NT2/D1 (cell line): ENCODE measurements around the gene USP9Y.

Experiments
- DNase-seq: peaks from one replicate; pipeline ENCODE4 v3.0.0-alpha.2; 2011; ENCODE audit warnings: low read depth, low spot score
- H3K27me3 ChIP-seq: 2 replicates; pipeline ENCODE4 v1.6.0; 2011; ENCODE audit warnings: mild to moderate bottlenecking; ENCODE audit not compliant: insufficient read length, insufficient read depth
- H3K36me3 ChIP-seq: 2 replicates; pipeline ENCODE4 v1.6.1; 2011; ENCODE audit warnings: mild to moderate bottlenecking, low read length, mixed read lengths; ENCODE audit not compliant: insufficient read depth, insufficient read length
- H3K4me1 ChIP-seq: 2 replicates; pipeline ENCODE4 v1.5.1; 2011; ENCODE audit not compliant: insufficient read depth, insufficient read length
- H3K4me3 ChIP-seq: 2 replicates; pipeline ENCODE4 v1.5.1; 2011; ENCODE audit warnings: low read depth; ENCODE audit not compliant: insufficient read length
- H3K9ac ChIP-seq: 2 replicates; pipeline ENCODE4 v1.6.0; 2011; ENCODE audit warnings: low read depth; ENCODE audit not compliant: insufficient read length
- H3K9me3 ChIP-seq: 2 replicates; pipeline ENCODE4 v1.5.1; 2011; ENCODE audit warnings: mild to moderate bottlenecking, low read length; ENCODE audit not compliant: insufficient read depth
- SUZ12 ChIP-seq: IDR thresholded peaks from 2 replicates; pipeline ENCODE4 v1.6.1; 2011; ENCODE audit not compliant: insufficient read length, insufficient read depth; ENCODE audit errors: extremely low read depth
- YY1 ChIP-seq: IDR thresholded peaks from 2 replicates; pipeline ENCODE4 v1.6.1; 2011; ENCODE audit not compliant: insufficient read length, insufficient read depth
- ZNF274 ChIP-seq: IDR thresholded peaks from 2 replicates; pipeline ENCODE4 v1.6.1; 2011; ENCODE audit warnings: mild to moderate bottlenecking, low read depth, low read length

Gene USP9Y

DNA sequence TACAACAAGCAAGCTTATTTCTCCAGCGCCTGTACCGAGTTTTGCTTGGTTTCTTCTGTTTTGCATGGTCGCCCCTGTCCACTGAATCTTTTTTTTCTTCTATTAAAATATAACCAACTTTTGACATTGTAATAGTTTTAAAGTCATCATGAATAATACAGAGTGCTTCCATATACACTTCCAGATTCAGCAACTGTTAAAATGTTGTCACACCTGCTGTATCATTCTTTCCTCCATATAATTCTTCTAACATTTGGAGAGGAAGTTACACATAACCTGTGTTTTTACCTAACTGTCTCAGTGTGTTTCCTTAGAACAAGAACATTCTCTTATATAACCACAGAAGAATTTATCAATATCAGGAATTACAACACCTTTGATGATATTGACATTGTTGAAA is 83.5 kb downstream of the USP9Y start:
- Histone ChIP-seq H3K4me1 (no peaks in the 10 kb centered on the region), H3K9ac (no peak overlapping the region), H3K4me3 (no peak overlapping the region), H3K36me3 (no peaks in the 10 kb centered on the region), H3K9me3 (no peaks in the 10 kb centered on the region), H3K27me3 (no peaks in the 10 kb centered on the region)
- TF ChIP-seq YY1, result no peak
- TF ChIP-seq ZNF274, result no peak
- TF ChIP-seq SUZ12, result no peak
- DNase-seq, result no peak

DNA sequence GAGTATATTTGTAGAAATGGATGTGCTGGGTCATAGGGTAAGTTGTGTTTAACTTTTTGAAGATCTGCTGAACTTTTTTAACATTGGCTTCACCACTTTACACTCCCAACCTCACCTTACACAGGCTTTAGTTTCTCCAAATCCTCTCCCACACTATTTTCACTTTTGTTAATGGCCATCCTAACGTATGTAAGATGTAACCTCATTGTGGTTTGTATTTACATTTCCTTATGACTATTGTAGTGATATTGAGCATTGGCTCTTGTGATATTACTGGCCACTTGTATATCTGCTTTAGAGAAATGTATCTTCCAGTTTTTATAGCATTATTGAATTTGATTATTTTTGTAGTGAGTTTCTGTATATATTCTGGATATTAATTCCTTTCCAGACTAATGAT is 93.0 kb downstream of the USP9Y start:
- Histone ChIP-seq H3K9ac (no peak overlapping the region), H3K4me1 (no peaks in the 10 kb centered on the region), H3K36me3 (no peaks in the 10 kb centered on the region), H3K27me3 (no peaks in the 10 kb centered on the region), H3K9me3 (no peaks in the 10 kb centered on the region), H3K4me3 (no peak overlapping the region)
- no peak for TF ChIP-seq ZNF274
- no peak for TF ChIP-seq SUZ12
- no peak for TF ChIP-seq YY1
- DNase-seq, result no peak

GRCh38 chrY:12808046-12808445 is 107.0 kb downstream of the USP9Y start:
- Histone ChIP-seq H3K4me1 (no peaks in the 10 kb centered on the region), H3K4me3 (no peak overlapping the region), H3K9ac (no peak overlapping the region), H3K36me3 (peaks cover 3% of the 10 kb centered on the region), H3K9me3 (no peaks in the 10 kb centered on the region), H3K27me3 (no peaks in the 10 kb centered on the region)
- TF ChIP-seq SUZ12 (no peak), ZNF274 (no peak), YY1 (no peak)
- DNase-seq, result no peak

DNA sequence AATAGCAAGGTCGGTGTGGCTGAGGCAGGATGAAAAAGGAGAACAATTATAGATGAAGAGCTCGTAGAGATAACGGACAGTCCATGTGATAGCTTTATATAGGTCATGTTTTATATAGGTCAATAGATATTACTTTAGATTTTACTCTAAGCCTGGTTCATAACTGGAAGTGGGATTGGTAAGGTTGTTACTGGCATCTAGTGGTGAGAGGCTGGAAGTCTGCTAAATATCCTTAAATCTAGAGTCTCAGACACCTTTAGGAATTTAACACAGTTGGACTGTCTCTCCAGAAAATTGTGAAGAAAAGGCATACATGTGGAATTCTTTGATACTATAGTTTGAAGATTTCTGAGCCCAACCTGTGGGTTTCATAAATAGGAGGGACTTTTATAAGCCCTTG is 108.0 kb downstream of the USP9Y start:
- TF ChIP-seq SUZ12 (no peak), ZNF274 (no peak), YY1 (no peak)
- H3K4me3 ChIP-seq, result no peak overlapping the region
- no peaks in the 10 kb centered on the region for H3K27me3 ChIP-seq
- peaks cover 3% of the 10 kb centered on the region for H3K36me3 ChIP-seq
- H3K9me3 ChIP-seq, result no peaks in the 10 kb centered on the region
- no peak for DNase-seq
- no peaks in the 10 kb centered on the region for H3K4me1 ChIP-seq
- no peak overlapping the region for H3K9ac ChIP-seq

GRCh38 chrY:12823408-12823807 is 122.4 kb downstream of the USP9Y start:
- Histone ChIP-seq H3K9me3 (no peaks in the 10 kb centered on the region), H3K9ac (no peak overlapping the region), H3K4me3 (no peak overlapping the region), H3K27me3 (no peaks in the 10 kb centered on the region), H3K4me1 (no peaks in the 10 kb centered on the region), H3K36me3 (no peaks in the 10 kb centered on the region)
- DNase-seq, result no peak
- TF ChIP-seq YY1, result no peak
- TF ChIP-seq ZNF274, result no peak
- no peak for TF ChIP-seq SUZ12

DNA sequence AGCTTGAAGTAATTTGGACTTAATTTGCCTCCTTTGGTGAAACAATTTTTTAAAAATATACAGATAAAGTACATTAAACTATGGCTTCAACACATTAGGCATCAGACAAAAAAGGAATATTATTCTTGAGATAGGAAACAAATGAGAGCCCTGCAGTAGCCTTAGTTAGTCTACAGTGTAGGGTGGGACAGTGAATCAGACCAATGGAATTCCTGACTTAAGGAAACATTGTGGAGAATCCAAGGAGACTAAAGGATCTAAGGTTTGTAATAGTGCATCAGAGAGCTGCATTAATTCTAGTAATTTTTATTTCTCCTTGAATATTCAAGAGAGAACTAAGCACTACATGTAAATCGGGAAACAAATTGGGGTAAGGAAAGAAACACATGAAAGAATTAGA is 125.8 kb downstream of the USP9Y start:
- Histone ChIP-seq H3K4me1 (no peaks in the 10 kb centered on the region), H3K9ac (no peak overlapping the region), H3K4me3 (no peak overlapping the region), H3K27me3 (no peaks in the 10 kb centered on the region), H3K9me3 (no peaks in the 10 kb centered on the region), H3K36me3 (no peaks in the 10 kb centered on the region)
- TF ChIP-seq YY1 (no peak), ZNF274 (no peak), SUZ12 (no peak)
- DNase-seq, result no peak

DNA sequence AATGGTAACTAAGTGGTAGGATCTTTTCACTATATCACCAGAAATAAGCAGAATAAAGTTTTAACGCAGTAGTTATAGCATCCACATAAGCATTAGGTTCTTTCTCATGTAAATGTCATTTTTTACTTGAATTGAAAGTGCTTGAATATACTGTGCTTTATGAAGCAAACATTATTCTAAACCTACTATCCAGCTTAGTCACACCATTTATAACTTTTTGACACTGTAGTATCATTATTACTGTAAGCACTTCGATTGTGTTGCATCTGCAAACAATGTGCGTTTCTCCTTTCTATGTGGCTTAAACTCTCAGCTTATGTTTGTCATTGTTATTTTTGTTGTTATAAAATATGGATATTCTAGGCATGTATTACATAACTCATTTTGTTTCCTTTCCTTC is 132.3 kb downstream of the USP9Y start:
- DNase-seq, result no peak
- TF ChIP-seq SUZ12 (no peak), YY1 (no peak), ZNF274 (no peak)

DNA sequence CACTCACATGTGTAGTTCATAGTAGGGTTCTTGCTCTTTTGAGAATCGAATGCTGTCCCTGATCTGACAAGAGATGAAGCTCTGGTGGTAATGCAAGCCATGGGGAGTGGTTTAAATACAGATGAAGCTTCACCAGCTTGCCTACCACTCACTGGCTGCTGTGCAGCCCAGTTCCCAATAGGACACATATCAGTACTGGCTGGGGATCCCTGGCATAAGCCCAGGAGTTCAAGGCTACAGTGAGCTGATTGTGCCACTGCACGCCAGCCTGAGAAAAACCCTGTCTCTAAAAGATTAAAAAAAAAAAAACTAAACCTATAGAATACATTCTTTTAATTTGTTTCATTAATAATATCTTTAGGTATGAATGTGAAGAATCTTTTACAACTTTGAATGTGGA is 136.5 kb downstream of the USP9Y start:
- TF ChIP-seq YY1 (no peak), SUZ12 (no peak), ZNF274 (no peak)
- no peak overlapping the region for H3K9ac ChIP-seq

More for the DNA sequence above, 132.3 kb downstream of the USP9Y start:
- Histone ChIP-seq H3K4me3 (no peak overlapping the region), H3K9ac (no peak overlapping the region), H3K9me3 (no peaks in the 10 kb centered on the region), H3K4me1 (no peaks in the 10 kb centered on the region), H3K36me3 (no peaks in the 10 kb centered on the region), H3K27me3 (no peaks in the 10 kb centered on the region)

More for the DNA sequence above, 136.5 kb downstream of the USP9Y start:
- H3K4me1 ChIP-seq, result no peaks in the 10 kb centered on the region
- H3K4me3 ChIP-seq, result no peak overlapping the region
- no peaks in the 10 kb centered on the region for H3K27me3 ChIP-seq
- no peaks in the 10 kb centered on the region for H3K9me3 ChIP-seq
- no peaks in the 10 kb centered on the region for H3K36me3 ChIP-seq
- no peak for DNase-seq
